HUES64 (cell line): ENCODE measurements around the gene MLLT3.

Experiments used
- H3K27ac ChIP-seq: 2 replicates; pipeline ENCODE4 v1.7.0; 2013; ENCODE audit warnings: low read depth, low read length, inconsistent platforms
- H3K27me3 ChIP-seq: 2 replicates; pipeline ENCODE4 v1.6.1; 2013; ENCODE audit warnings: mild to moderate bottlenecking, low read length; ENCODE audit not compliant: insufficient read depth
- H3K36me3 ChIP-seq: 2 replicates; pipeline ENCODE4 v1.6.1; 2013; ENCODE audit warnings: mild to moderate bottlenecking, low read length; ENCODE audit not compliant: insufficient read depth
- H3K4me1 ChIP-seq: 2 replicates; pipeline ENCODE4 v1.6.1; 2013; ENCODE audit warnings: mild to moderate bottlenecking, low read length, moderate library complexity; ENCODE audit not compliant: insufficient read depth
- H3K4me3 ChIP-seq: 2 replicates; pipeline ENCODE4 v1.5.1; 2013; ENCODE audit warnings: mild to moderate bottlenecking, low read length, moderate library complexity
- H3K9ac ChIP-seq: 2 replicates; pipeline ENCODE4 v1.6.1; 2013; ENCODE audit warnings: mild to moderate bottlenecking, low read depth, low read length
- H3K9me3 ChIP-seq: 2 replicates; pipeline ENCODE4 v1.6.1; 2013; ENCODE audit warnings: low read depth, low read length; ENCODE audit not compliant: insufficient read depth
- WGBS: fragments of 150-250, 120-280 bp; methylation state at CpG from one replicate; pipeline ENCODE4 v1.1.7; 2013; ENCODE audit warnings: missing lambda C conversion rate; 5-methylcytosine and 5-hydroxymethylcytosine counted together

The MLLT3 gene

DNA sequence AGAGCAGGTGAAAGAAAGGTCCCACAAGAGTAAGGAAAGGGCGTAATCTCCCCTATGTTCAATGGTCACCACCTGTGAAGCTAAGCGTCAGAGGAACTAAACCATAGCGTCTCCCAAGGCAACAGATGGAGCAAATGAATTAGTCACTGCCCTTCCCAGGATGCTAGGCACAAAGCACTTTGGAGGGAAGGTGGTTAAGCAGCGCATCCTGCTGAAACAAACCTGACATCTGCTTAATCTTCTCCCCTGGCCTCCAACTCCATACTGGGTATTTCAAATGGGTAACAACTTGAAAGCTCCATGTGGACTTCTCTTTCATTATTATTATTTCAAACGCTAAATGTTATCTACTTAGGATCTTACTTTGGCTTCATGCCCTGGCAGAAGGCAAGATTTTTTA is 227.3 kb downstream of the MLLT3 start:
- WGBS, result 77% methylated on average over 5 of the region's 5 CpGs
- no peak overlapping the region for H3K27ac ChIP-seq
- H3K9me3 ChIP-seq, result no peaks in the 10 kb centered on the region

DNA sequence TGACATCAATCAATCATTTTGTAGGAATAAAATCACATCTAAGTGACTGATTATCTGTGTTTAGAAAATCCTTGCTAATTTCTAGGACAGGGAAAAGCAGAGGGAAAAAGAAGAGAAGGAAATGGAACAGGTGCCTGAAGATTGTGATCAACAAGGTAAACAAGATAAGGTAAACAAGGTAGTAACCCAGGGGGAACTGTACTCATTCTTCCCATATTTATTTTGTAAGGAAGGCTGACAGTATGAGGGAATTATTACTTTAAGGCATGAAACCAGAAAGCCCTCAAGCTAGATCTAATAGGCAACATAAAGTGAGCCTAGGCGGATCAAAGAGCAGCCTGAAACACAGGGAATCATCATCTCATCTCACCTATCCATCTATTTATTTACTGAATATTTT is 231.1 kb downstream of the MLLT3 start:
- Histone ChIP-seq H3K36me3 (no peaks in the 10 kb centered on the region), H3K4me1 (no peaks in the 10 kb centered on the region), H3K27me3 (no peaks in the 10 kb centered on the region), H3K9me3 (no peaks in the 10 kb centered on the region), H3K9ac (no peak overlapping the region), H3K27ac (no peak overlapping the region), H3K4me3 (no peak overlapping the region)
- 82% methylated on average over 1 of the region's 1 CpG for WGBS

More for the DNA sequence above, 227.3 kb downstream of the MLLT3 start:
- H3K9ac ChIP-seq, result no peak overlapping the region
- peaks cover 13% of the 10 kb centered on the region for H3K4me1 ChIP-seq
- H3K27me3 ChIP-seq, result no peaks in the 10 kb centered on the region
- H3K4me3 ChIP-seq, result no peak overlapping the region
- H3K36me3 ChIP-seq, result no peaks in the 10 kb centered on the region

DNA sequence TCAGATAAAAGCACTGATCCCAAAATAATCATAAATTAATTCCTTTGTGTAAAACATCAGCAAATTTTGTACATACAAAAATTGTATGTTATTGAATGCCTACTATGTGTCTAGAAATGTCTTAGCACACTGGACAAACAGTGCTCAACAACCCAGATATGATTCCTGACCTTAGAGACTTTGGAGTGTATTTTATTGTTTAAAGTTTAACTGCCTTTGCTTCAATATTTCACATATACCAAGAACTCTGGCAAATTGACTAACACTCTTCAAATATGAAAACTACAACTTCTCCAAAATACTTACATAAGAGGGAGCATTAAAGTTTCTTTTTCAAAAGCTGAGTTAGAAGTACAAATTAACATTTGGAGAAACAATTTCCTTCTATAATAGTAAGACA is 231.9 kb downstream of the MLLT3 start:
- Histone ChIP-seq H3K4me1 (no peaks in the 10 kb centered on the region), H3K27ac (no peak overlapping the region), H3K4me3 (no peak overlapping the region), H3K36me3 (no peaks in the 10 kb centered on the region), H3K27me3 (no peaks in the 10 kb centered on the region), H3K9ac (no peak overlapping the region), H3K9me3 (no peaks in the 10 kb centered on the region)

DNA sequence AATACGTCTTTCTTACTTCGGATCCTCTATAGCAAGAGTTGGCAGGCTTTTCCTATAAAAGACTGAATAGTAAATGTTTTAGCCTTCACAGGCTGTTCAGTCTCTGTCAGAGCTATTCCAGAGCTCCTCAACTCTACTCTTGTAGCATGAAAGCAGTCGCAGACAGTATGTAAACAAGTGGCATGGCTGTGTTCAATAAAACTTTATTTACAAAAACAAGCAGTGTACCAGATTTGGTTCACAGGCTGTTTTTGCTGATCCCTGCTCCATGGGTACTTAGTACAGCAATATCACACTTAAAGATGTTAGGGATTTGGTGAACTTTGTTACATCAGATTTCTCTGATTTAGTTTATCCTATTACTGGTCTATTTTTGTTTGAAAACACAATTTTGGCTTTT is 235.2 kb downstream of the MLLT3 start:
- H3K4me3 ChIP-seq, result no peak overlapping the region
- H3K4me1 ChIP-seq, result peaks cover 10% of the 10 kb centered on the region
- no peak overlapping the region for H3K27ac ChIP-seq
- H3K9me3 ChIP-seq, result no peaks in the 10 kb centered on the region
- no peaks in the 10 kb centered on the region for H3K27me3 ChIP-seq
- no peaks in the 10 kb centered on the region for H3K36me3 ChIP-seq
- 100% methylated on average over 3 of the region's 3 CpGs for WGBS
- H3K9ac ChIP-seq, result no peak overlapping the region

GRCh38 chr9:20384642-20385041 is 237.7 kb downstream of the MLLT3 start:
- no peak overlapping the region for H3K27ac ChIP-seq
- no peaks in the 10 kb centered on the region for H3K27me3 ChIP-seq
- WGBS, result 100% methylated on average over 1 of the region's 2 CpGs
- H3K9ac ChIP-seq, result no peak overlapping the region
- H3K36me3 ChIP-seq, result no peaks in the 10 kb centered on the region
- no peak overlapping the region for H3K4me3 ChIP-seq
- H3K4me1 ChIP-seq, result peaks cover 10% of the 10 kb centered on the region
- H3K9me3 ChIP-seq, result no peaks in the 10 kb centered on the region

DNA sequence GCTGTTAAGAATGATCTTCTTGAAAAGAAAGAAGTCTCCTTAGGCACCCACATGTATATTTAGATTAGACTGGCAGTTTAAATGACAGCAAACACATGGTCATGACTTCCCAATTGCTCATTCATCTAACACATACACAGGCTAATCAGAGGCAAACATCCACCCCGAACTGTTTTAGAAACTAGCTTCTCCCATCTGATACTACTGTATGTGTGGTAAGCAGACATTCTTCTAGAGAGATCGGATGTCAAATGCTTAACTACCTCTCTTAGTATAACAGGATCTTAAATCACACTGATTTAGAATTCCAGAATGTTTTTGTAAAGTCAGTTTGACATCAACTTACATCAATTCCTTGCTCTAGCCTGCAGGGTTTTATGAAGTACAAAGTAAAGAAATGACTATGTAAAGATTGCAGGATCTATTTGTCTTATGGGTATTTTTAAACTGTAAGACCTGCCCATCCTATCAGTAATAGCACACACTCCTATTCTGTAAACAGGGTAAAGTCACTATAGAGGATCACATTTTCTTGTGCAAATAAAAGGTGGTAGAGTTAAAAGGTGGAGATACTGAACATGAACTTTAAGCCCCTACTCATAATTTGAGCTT is 239.7 kb downstream of the MLLT3 start:
- 94% methylated on average over 2 of the region's 2 CpGs for WGBS
- no peak overlapping the region for H3K9ac ChIP-seq
- H3K27me3 ChIP-seq, result no peaks in the 10 kb centered on the region
- no peaks in the 10 kb centered on the region for H3K36me3 ChIP-seq
- no peak overlapping the region for H3K4me3 ChIP-seq
- H3K9me3 ChIP-seq, result no peaks in the 10 kb centered on the region
- peaks cover 10% of the 10 kb centered on the region for H3K4me1 ChIP-seq
- H3K27ac ChIP-seq, result no peak overlapping the region

GRCh38 chr9:20380546-20380945 is 241.8 kb downstream of the MLLT3 start:
- Histone ChIP-seq H3K4me1 (peaks cover 10% of the 10 kb centered on the region), H3K9me3 (no peaks in the 10 kb centered on the region), H3K4me3 (no peak overlapping the region), H3K36me3 (no peaks in the 10 kb centered on the region), H3K27me3 (no peaks in the 10 kb centered on the region), H3K27ac (no peak overlapping the region), H3K9ac (no peak overlapping the region)
- WGBS, result 92% methylated on average over 5 of the region's 5 CpGs

DNA sequence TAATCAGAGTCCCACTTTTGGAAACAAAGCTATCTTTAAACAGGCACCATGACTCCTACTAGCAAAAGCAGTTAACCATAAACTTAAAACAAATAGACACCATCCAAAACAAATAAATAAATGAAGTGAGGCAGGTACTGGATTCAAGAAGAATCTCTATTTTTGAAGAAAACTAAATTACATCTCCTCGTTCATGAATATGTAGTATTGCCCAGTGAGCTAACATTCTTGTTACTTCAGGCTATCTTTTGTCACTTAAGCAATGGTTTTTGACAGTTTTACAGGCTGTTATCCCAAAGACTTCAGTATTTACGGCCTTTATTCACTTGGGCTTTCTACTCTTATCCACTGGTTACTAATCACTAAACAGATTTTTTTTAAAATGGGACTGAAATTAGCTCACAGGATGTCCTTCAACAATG is 242.5 kb downstream of the MLLT3 start:
- 91% methylated on average over 2 of the region's 2 CpGs for WGBS
- Histone ChIP-seq H3K27ac (no peak overlapping the region), H3K9me3 (no peaks in the 10 kb centered on the region), H3K9ac (no peak overlapping the region), H3K36me3 (no peaks in the 10 kb centered on the region), H3K4me1 (peaks cover 10% of the 10 kb centered on the region), H3K27me3 (no peaks in the 10 kb centered on the region), H3K4me3 (no peak overlapping the region)

- Histone ChIP-seq H3K9me3 (no peaks in the 10 kb centered on the region), H3K27me3 (no peaks in the 10 kb centered on the region), H3K4me3 (no peak overlapping the region), H3K27ac (no peak overlapping the region), H3K4me1 (peaks cover 10% of the 10 kb centered on the region), H3K9ac (no peak overlapping the region), H3K36me3 (no peaks in the 10 kb centered on the region)
- 64% methylated on average over 3 of the region's 3 CpGs for WGBS
Observed at GRCh38 chr9:20378851-20379250, 243.4 kb downstream of the MLLT3 start.

DNA sequence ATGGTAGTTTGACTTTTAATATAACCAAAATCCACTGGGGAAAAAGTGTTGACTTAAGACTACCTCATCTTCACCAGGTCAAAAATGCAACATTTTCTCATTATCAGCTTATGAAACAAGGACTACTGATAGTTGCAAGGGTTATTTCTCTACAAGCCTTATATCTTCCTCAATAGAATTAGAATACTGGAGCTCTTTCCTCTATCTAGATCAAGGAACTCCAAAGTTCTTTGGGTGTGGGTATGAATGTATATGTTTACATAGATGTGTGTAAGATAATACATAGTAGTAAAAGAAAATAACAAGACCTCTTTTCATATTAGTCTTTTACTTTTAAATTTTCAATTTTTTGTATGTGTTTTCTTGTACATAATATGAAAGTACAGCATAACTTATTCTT is 244.5 kb downstream of the MLLT3 start:
- Histone ChIP-seq H3K4me1 (peaks cover 7% of the 10 kb centered on the region), H3K9ac (no peak overlapping the region)

DNA sequence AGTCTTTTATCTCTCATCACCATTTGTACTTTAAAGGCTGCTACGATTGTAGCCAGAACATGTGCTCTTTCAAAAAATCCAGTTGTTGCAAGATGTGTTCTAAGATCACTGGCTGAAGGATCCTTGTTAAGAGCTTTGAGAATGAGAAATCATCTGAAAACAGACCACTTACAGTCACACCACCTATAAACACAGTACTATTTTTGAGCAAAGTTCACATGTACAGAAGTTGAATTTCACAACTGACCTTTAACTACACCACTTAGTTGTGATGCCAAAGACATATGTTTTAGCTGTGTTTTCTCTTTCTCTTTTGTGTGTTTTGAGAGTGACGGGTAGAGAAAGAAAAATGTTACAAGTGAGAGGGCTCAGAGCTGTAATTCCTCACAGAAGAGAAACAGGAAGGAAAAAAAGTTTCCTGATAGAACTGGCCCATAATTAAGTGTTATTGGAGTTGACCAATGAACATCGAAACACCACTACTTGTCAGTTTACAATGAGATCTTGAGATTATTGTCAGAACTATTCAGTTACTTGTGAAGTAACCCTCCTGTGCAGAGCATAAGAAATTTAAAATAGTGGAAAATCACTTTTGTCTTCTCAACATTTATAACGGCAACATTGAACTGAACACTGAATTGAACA is 245.4 kb downstream of the MLLT3 start:
- Histone ChIP-seq H3K9ac (no peak overlapping the region), H3K4me3 (no peak overlapping the region), H3K9me3 (no peaks in the 10 kb centered on the region), H3K27ac (no peak overlapping the region), H3K36me3 (no peaks in the 10 kb centered on the region), H3K4me1 (no peaks in the 10 kb centered on the region), H3K27me3 (no peaks in the 10 kb centered on the region)
- 98% methylated on average over 4 of the region's 4 CpGs for WGBS

More for the DNA sequence above, 244.5 kb downstream of the MLLT3 start:
- H3K4me3 ChIP-seq, result no peak overlapping the region
- no peak overlapping the region for H3K27ac ChIP-seq
- no peaks in the 10 kb centered on the region for H3K9me3 ChIP-seq
- no peaks in the 10 kb centered on the region for H3K36me3 ChIP-seq
- no peaks in the 10 kb centered on the region for H3K27me3 ChIP-seq

- 90% methylated on average over 3 of the region's 4 CpGs for WGBS
- no peaks in the 10 kb centered on the region for H3K4me1 ChIP-seq
- no peak overlapping the region for H3K4me3 ChIP-seq
- no peak overlapping the region for H3K9ac ChIP-seq
- no peak overlapping the region for H3K27ac ChIP-seq
- H3K36me3 ChIP-seq, result no peaks in the 10 kb centered on the region
- H3K9me3 ChIP-seq, result no peaks in the 10 kb centered on the region
- no peaks in the 10 kb centered on the region for H3K27me3 ChIP-seq
Observed at GRCh38 chr9:20376042-20376441, 246.3 kb downstream of the MLLT3 start.
